Measurements from ENCODE around the gene DNAH8. TPM values are rescaled to one million over a fixed set of nuclear protein-coding genes. Genes with fewer than 3 reads are reported as not detected.
"Not testable (repeated sequence)": the region's sequence is repeated elsewhere in the genome, so short reads cannot be mapped to it uniquely, and the experiment has no call there.

The DNAH8 gene
- total RNA-seq, 1 experiment from 2014 or later: 0.15 TPM

DNA sequence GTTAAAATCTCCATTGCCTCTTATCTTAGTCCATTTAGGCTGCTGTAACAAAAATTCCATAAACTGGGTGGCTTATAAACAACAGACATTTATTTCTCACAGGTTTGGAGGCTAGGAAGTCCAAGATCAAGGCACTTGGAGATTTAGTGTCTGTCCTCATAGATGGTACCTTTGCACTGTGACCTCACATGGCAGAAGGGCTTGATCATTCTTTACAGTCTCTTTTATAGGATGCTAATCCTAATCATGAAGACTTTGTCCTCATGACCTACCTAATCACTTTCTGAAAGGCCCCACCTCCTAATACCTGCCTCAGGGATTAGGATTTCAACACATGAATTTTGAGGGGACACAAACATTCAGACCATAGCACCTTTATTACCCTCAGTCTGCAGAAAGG lies 18.8 kb upstream of the DNAH8 start:
- Histone ChIP-seq H4K20me1 (ENCODE audit: low read length) (peaks cover 20% of the 10 kb centered on the region), H3K27ac (ENCODE audit: low read length) (no peak overlapping the region), H3K4me1 (ENCODE audit: insufficient read depth, low read length) (no peaks in the 10 kb centered on the region; the same call in 1 of the 2 replicates), H3K36me3 (ENCODE audit: low read depth, low read length) (peaks cover 19% of the 10 kb centered on the region), H3K79me2 (ENCODE audit: low read length) (peaks cover 86% of the 10 kb centered on the region), H3K4me2 (ENCODE audit: low read length) (no peak overlapping the region), H3K27me3 (ENCODE audit: low read length) (no peaks in the 10 kb centered on the region), H3K9ac (ENCODE audit: low read length) (no peak overlapping the region), H3K9me3 (ENCODE audit: low read length) (no peaks in the 10 kb centered on the region), H3K9me2 (replicated peaks; ENCODE audit: low read length) (no peaks in the 10 kb centered on the region), H3K4me3 (ENCODE audit: low read length) (no peak overlapping the region), H2AFZ (ENCODE audit: low read length) (no peak overlapping the region), H3F3A (ENCODE audit: low read length, unreplicated experiment) (no peaks in the 10 kb centered on the region)
- BruUV-seq (replicated peaks): no TSS peak
- ATAC-seq (no peak), DNase-seq (no peak)
- TF ChIP-seq EZH2phosphoT487 (IDR thresholded peaks at IDR 0.05; ENCODE audit: borderline replicate concordance, low read length): no peak
- no peak for TF ChIP-seq EZH2 (IDR thresholded peaks at IDR 0.05; ENCODE audit: low read length, unreplicated experiment)
- TF ChIP-seq, protein P1, sequence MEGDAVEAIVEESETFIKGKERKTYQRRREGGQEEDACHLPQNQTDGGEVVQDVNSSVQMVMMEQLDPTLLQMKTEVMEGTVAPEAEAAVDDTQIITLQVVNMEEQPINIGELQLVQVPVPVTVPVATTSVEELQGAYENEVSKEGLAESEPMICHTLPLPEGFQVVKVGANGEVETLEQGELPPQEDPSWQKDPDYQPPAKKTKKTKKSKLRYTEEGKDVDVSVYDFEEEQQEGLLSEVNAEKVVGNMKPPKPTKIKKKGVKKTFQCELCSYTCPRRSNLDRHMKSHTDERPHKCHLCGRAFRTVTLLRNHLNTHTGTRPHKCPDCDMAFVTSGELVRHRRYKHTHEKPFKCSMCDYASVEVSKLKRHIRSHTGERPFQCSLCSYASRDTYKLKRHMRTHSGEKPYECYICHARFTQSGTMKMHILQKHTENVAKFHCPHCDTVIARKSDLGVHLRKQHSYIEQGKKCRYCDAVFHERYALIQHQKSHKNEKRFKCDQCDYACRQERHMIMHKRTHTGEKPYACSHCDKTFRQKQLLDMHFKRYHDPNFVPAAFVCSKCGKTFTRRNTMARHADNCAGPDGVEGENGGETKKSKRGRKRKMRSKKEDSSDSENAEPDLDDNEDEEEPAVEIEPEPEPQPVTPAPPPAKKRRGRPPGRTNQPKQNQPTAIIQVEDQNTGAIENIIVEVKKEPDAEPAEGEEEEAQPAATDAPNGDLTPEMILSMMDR (conservative IDR thresholded peaks at IDR 0.05; ENCODE audit: low read depth, low read length): no peak
- ChIA-PET CTCF (no interaction called here), POLR2A (ENCODE audit: unreplicated experiment) (no interaction called here)
- intact Hi-C loops (cut with micrococcal nuclease): no loop called here

- no peak overlapping the region for H2AFZ ChIP-seq (ENCODE audit: low read length)
- H3K36me3 ChIP-seq (ENCODE audit: low read depth, low read length): peaks cover 21% of the 10 kb centered on the region
- H3K9ac ChIP-seq (ENCODE audit: low read length): no peak overlapping the region
- H3K4me3 ChIP-seq (ENCODE audit: low read length): no peak overlapping the region
- no peaks in the 10 kb centered on the region for H3F3A ChIP-seq (ENCODE audit: low read length, unreplicated experiment)
- H3K9me3 ChIP-seq (ENCODE audit: low read length): no peaks in the 10 kb centered on the region
- H4K20me1 ChIP-seq (ENCODE audit: low read length): peaks cover 20% of the 10 kb centered on the region
- CTCF ChIA-PET: no interaction called here
- H3K9me2 ChIP-seq (replicated peaks; ENCODE audit: low read length): no peaks in the 10 kb centered on the region
- intact Hi-C loops (cut with micrococcal nuclease): no loop called here
- no peak overlapping the region for H3K27ac ChIP-seq (ENCODE audit: low read length)
- no peak for TF ChIP-seq EZH2phosphoT487 (IDR thresholded peaks at IDR 0.05; ENCODE audit: borderline replicate concordance, low read length)
- TF ChIP-seq EZH2 (IDR thresholded peaks at IDR 0.05; ENCODE audit: low read length, unreplicated experiment): no peak
- H3K27me3 ChIP-seq (ENCODE audit: low read length): no peaks in the 10 kb centered on the region
- H3K4me2 ChIP-seq (ENCODE audit: low read length): no peak overlapping the region
- BruUV-seq (replicated peaks): no TSS peak
- H3K79me2 ChIP-seq (ENCODE audit: low read length): peaks cover 87% of the 10 kb centered on the region
- H3K4me1 ChIP-seq (ENCODE audit: insufficient read depth, low read length): no peaks in the 10 kb centered on the region; the same call in 1 of the 2 replicates
- POLR2A ChIA-PET (ENCODE audit: unreplicated experiment): no interaction called here
- ATAC-seq (no peak), DNase-seq (no peak)
Measured at GRCh38 chr6:38697846-38698245, 17.3 kb upstream of the DNAH8 start.

DNA sequence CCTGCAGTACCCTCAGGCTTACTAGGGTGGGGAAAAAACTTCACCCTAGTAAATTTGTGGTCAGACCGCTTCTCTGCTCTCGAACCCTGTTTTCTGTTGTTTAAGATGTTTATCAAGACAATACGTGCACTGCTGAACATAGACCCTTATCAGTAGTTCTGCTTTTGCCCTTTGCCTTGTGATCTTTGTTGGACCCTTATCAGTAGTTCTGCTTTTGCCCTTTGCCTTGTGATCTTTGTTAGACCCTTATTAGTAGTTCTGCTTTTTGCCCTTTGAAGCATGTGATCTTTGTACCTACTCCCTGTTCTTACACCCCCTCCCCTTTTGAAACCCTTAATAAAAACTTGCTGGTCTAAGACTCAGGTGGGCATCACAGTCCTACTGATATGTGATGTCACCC lies 15.4 kb upstream of the DNAH8 start:
- H3F3A ChIP-seq (ENCODE audit: low read length, unreplicated experiment); H3K4me2 ChIP-seq (ENCODE audit: low read length); H3K4me1 ChIP-seq (ENCODE audit: insufficient read depth, low read length); H3K4me3 ChIP-seq (ENCODE audit: low read length); H3K9me3 ChIP-seq (ENCODE audit: low read length); CTCF ChIA-PET; ATAC-seq; BruUV-seq (replicated peaks); intact Hi-C loops (cut with micrococcal nuclease); POLR2A ChIA-PET (ENCODE audit: unreplicated experiment); H3K9me2 ChIP-seq (replicated peaks; ENCODE audit: low read length); H3K27ac ChIP-seq (ENCODE audit: low read length); H2AFZ ChIP-seq (ENCODE audit: low read length); H3K9ac ChIP-seq (ENCODE audit: low read length); H3K27me3 ChIP-seq (ENCODE audit: low read length); DNase-seq: not testable (repeated sequence)
- H4K20me1 ChIP-seq (ENCODE audit: low read length): peaks cover 17% of the 10 kb centered on the region
- peaks cover 78% of the 10 kb centered on the region for H3K79me2 ChIP-seq (ENCODE audit: low read length)
- peaks cover 21% of the 10 kb centered on the region for H3K36me3 ChIP-seq (ENCODE audit: low read depth, low read length)

DNA sequence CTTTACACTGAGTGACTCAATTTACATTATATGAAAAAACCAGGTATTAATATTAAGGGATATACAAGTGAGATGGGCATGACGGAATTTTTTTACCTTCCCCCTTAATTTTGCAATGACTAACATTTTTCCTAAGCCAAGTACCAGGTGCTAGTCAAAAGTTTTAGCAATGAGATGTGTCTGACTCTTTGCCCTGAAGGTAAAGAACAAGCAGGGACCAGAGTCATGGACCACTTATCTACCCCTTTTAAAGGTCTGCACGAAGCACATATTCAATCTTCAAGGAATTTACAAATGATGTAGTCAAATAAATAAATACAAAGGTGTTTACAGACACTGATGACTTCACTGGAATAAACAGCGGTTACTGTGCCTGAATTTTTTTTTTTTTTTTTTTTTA lies 13.6 kb upstream of the DNAH8 start:
- no peak for DNase-seq
- no peak overlapping the region for H2AFZ ChIP-seq (ENCODE audit: low read length)
- H3K9me2 ChIP-seq (replicated peaks; ENCODE audit: low read length): no peaks in the 10 kb centered on the region
- H3K27ac ChIP-seq (ENCODE audit: low read length): no peak overlapping the region
- ATAC-seq: no peak
- peak overlapping the region; percentile 89 for H3K4me3 ChIP-seq (ENCODE audit: low read length)
- ChIA-PET POLR2A (ENCODE audit: unreplicated experiment) (no interaction called here), CTCF (no interaction called here)
- no peaks in the 10 kb centered on the region for H3F3A ChIP-seq (ENCODE audit: low read length, unreplicated experiment)
- H4K20me1 ChIP-seq (ENCODE audit: low read length): peaks cover 5% of the 10 kb centered on the region; the same call in 1 of the 2 replicates
- intact Hi-C loops (cut with micrococcal nuclease): no loop called here
- peaks cover 60% of the 10 kb centered on the region for H3K79me2 ChIP-seq (ENCODE audit: low read length)
- peak overlapping the region; percentile 90 for H3K4me2 ChIP-seq (ENCODE audit: low read length)
- peaks cover 21% of the 10 kb centered on the region for H3K36me3 ChIP-seq (ENCODE audit: low read depth, low read length)
- H3K9me3 ChIP-seq (ENCODE audit: low read length): no peaks in the 10 kb centered on the region
- no peak overlapping the region for H3K9ac ChIP-seq (ENCODE audit: low read length)
- H3K27me3 ChIP-seq (ENCODE audit: low read length): no peaks in the 10 kb centered on the region
- BruUV-seq (replicated peaks): no TSS peak
- TF ChIP-seq EZH2phosphoT487 (IDR thresholded peaks at IDR 0.05; ENCODE audit: borderline replicate concordance, low read length): no peak
- no peaks in the 10 kb centered on the region; the same call in 1 of the 2 replicates for H3K4me1 ChIP-seq (ENCODE audit: insufficient read depth, low read length)
